OCI-LY1 (cell line): ENCODE results near the gene MICB.

Source experiments
- H2AFZ ChIP-seq: fragments of 200-600 bp; sonication (generic), shearing (Covaris generic); 2 replicates; pipeline ENCODE4 v1.6.0; 2014; ENCODE audit warnings: antibody characterized with exemption, mild to moderate bottlenecking, low read length
- H3F3A ChIP-seq: fragments of 200-600 bp; sonication (generic), shearing (Covaris generic); 2 replicates; pipeline ENCODE4 v1.6.0; 2014; ENCODE audit warnings: mild to moderate bottlenecking, antibody characterized with exemption, low read length, moderate library complexity; ENCODE audit not compliant: insufficient read depth
- H3K27ac ChIP-seq: fragments of 200-600 bp; sonication (generic); 2 replicates; pipeline ENCODE4 v1.5.1; 2014; ENCODE audit warnings: low read length, mixed run types, mild to moderate bottlenecking, low read depth; ENCODE audit not compliant: poor library complexity, severe bottlenecking
- H3K27me3 ChIP-seq: fragments of 200-600 bp; sonication (generic); 2 replicates; pipeline ENCODE4 v1.6.0; 2014; ENCODE audit warnings: antibody characterized with exemption, mild to moderate bottlenecking, low read length, moderate library complexity; ENCODE audit not compliant: insufficient read depth
- H3K36me3 ChIP-seq: fragments of 200-600 bp; sonication (generic); 2 replicates; pipeline ENCODE4 v1.6.1; 2014; ENCODE audit warnings: mild to moderate bottlenecking, antibody characterized with exemption, low read length, moderate library complexity, mixed read lengths; ENCODE audit not compliant: insufficient read depth
- H3K4me1 ChIP-seq: fragments of 200-600 bp; sonication (generic); 2 replicates; pipeline ENCODE4 v1.5.1; 2014; ENCODE audit warnings: mild to moderate bottlenecking, low read length, moderate library complexity; ENCODE audit not compliant: insufficient read depth, severe bottlenecking
- H3K4me2 ChIP-seq: fragments of 200-600 bp; sonication (generic), shearing (Covaris generic); 2 replicates; pipeline ENCODE4 v1.6.1; 2014; ENCODE audit warnings: low read length
- H3K4me3 ChIP-seq: fragments of 200-600 bp; sonication (generic); 2 replicates; pipeline ENCODE4 v1.5.1; 2014; ENCODE audit warnings: low read length, low read depth, mild to moderate bottlenecking, mixed read lengths; ENCODE audit not compliant: poor library complexity, severe bottlenecking
- H3K79me2 ChIP-seq: fragments of 200-600 bp; shearing (Covaris generic); 2 replicates; pipeline ENCODE4 v1.6.1; 2016; ENCODE audit warnings: mixed run types, low read length, mixed read lengths; ENCODE audit not compliant: insufficient read depth
- H3K9ac ChIP-seq: fragments of 200-600 bp; sonication (generic), shearing (Covaris generic); 2 replicates; pipeline ENCODE4 v1.6.1; 2014; ENCODE audit warnings: mild to moderate bottlenecking, low read length, mixed read lengths
- H3K9me2 ChIP-seq: fragments of 200-600 bp; sonication (generic), shearing (Covaris generic); 2 replicates; pipeline ENCODE4 v1.6.1; 2014; ENCODE audit warnings: low read depth, mild to moderate bottlenecking, low read length, mixed read lengths
- H3K9me3 ChIP-seq: fragments of 200-600 bp; shearing (Covaris generic); 2 replicates; pipeline ENCODE4 v1.6.1; 2014; ENCODE audit warnings: low read length, mixed read lengths
- H4K20me1 ChIP-seq: fragments of 200-600 bp; sonication (generic), shearing (Covaris generic); 2 replicates; pipeline ENCODE4 v1.6.0; 2016; ENCODE audit warnings: mild to moderate bottlenecking, low read length; ENCODE audit not compliant: insufficient read depth
- EZH2 ChIP-seq: fragments of 200-600 bp; sonication (generic), shearing (Covaris generic); IDR thresholded peaks from 2 replicates; pipeline ENCODE4 v1.8.0; 2017; ENCODE audit warnings: borderline replicate concordance, mixed run types, mild to moderate bottlenecking, antibody characterized with exemption, low read length, moderate library complexity, mixed read lengths
- TF ChIP-seq, protein P1 (sequence below): fragments of 200-600 bp; sonication (generic), shearing (Covaris generic); IDR thresholded peaks from 2 replicates; pipeline ENCODE4 v1.5.1; 2017; ENCODE audit warnings: mild to moderate bottlenecking, antibody characterized with exemption, low read length, moderate library complexity, mixed read lengths

Gene MICB

DNA sequence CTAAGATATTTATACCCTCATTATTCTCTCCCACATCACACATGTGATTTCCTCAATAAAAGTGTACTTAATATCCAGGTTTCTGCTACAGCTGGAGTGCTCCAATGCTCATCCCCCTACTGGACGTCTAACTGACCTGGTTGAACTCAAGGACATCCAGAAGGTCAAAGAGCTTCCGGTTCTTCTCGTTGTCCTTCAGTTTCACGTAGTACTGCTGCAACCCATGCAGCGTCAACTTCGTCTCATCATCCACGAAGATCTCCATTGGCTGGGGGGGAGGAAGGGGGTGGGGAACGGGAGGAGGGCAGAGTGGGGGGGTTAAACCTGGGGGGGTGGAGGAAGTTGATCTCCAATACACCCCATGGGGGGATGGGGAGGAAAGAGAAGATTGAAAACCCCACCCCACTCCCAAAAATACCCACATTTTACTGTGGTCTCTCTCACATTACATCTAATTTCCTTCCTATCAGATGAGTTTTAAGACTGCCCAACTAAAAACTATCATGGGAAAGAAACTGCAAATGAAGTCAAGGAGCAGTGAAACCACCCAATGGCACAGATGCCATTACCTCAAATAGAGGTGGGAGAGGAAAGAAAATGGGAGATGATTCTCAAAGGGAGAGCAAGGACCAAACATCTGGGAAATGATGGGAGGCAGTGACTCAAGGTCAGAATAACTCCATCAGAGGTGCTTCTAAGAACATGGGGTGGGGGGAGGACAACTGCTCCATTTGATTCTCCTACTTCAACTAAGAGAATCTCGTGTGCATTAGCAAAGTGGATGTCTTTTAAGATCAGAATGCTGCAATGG, 34.9 kb downstream of the MICB start:
- H3K9me2 ChIP-seq = no peaks in the 10 kb centered on the region
- TF ChIP-seq, protein P1, sequence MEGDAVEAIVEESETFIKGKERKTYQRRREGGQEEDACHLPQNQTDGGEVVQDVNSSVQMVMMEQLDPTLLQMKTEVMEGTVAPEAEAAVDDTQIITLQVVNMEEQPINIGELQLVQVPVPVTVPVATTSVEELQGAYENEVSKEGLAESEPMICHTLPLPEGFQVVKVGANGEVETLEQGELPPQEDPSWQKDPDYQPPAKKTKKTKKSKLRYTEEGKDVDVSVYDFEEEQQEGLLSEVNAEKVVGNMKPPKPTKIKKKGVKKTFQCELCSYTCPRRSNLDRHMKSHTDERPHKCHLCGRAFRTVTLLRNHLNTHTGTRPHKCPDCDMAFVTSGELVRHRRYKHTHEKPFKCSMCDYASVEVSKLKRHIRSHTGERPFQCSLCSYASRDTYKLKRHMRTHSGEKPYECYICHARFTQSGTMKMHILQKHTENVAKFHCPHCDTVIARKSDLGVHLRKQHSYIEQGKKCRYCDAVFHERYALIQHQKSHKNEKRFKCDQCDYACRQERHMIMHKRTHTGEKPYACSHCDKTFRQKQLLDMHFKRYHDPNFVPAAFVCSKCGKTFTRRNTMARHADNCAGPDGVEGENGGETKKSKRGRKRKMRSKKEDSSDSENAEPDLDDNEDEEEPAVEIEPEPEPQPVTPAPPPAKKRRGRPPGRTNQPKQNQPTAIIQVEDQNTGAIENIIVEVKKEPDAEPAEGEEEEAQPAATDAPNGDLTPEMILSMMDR = no peak
- no peak for TF ChIP-seq EZH2
- H3F3A ChIP-seq = peaks cover 14% of the 10 kb centered on the region; the same call in 1 of the 2 replicates
- H3K4me3 ChIP-seq = no peak overlapping the region
- H3K9ac ChIP-seq = no peak overlapping the region
- H3K36me3 ChIP-seq = peaks cover 83% of the 10 kb centered on the region
- H3K4me2 ChIP-seq = no peak overlapping the region
- H3K9me3 ChIP-seq = no peaks in the 10 kb centered on the region
- no peaks in the 10 kb centered on the region for H3K27me3 ChIP-seq
- peak overlapping the region; percentile 22 for H3K27ac ChIP-seq
- no peak overlapping the region for H2AFZ ChIP-seq
- H4K20me1 ChIP-seq = no peaks in the 10 kb centered on the region
- peaks cover 4% of the 10 kb centered on the region for H3K4me1 ChIP-seq
- H3K79me2 ChIP-seq = no peaks in the 10 kb centered on the region

GRCh38 chr6:31533455-31533841, 35.5 kb downstream of the MICB start:
- H2AFZ ChIP-seq = no peak overlapping the region
- no peaks in the 10 kb centered on the region for H4K20me1 ChIP-seq
- H3K9me2 ChIP-seq = no peaks in the 10 kb centered on the region
- peaks cover 5% of the 10 kb centered on the region for H3K4me1 ChIP-seq
- no peak for TF ChIP-seq EZH2
- TF ChIP-seq, protein P1 = no peak
- H3K27me3 ChIP-seq = no peaks in the 10 kb centered on the region
- peaks cover 89% of the 10 kb centered on the region for H3K36me3 ChIP-seq
- H3K27ac ChIP-seq = no peak overlapping the region
- no peak overlapping the region for H3K4me3 ChIP-seq
- H3K4me2 ChIP-seq = no peak overlapping the region
- peaks cover 14% of the 10 kb centered on the region; the same call in 1 of the 2 replicates for H3F3A ChIP-seq
- peaks cover 6% of the 10 kb centered on the region for H3K79me2 ChIP-seq
- H3K9me3 ChIP-seq = no peaks in the 10 kb centered on the region
- H3K9ac ChIP-seq = no peak overlapping the region

DNA sequence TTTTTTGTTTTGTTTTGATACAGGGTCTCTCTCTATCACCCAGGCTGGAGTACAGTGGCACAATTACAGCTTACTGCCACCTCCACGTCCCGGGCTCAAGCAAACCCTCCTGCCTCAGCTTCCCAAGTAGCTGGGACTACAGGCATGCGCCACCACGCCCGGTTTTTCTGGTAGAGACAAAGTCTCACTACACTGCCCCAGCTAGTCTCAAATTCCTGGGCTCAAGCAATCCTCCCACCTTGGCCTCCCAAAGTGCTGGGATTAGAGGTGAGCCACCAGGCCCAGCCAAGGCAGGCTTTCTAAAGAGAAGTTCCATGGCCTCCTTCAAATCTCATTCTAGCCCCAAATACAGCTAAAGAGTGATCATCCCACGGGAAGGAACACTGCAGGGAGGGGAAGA, 36.1 kb downstream of the MICB start:
- Histone ChIP-seq H3K9me2 (no peaks in the 10 kb centered on the region), H3K4me2 (no peak overlapping the region), H3K9ac (no peak overlapping the region), H4K20me1 (no peaks in the 10 kb centered on the region), H3K36me3 (peaks cover 95% of the 10 kb centered on the region), H3K4me1 (peaks cover 10% of the 10 kb centered on the region), H3K9me3 (no peaks in the 10 kb centered on the region), H3F3A (peaks cover 14% of the 10 kb centered on the region; the same call in 1 of the 2 replicates), H2AFZ (no peak overlapping the region), H3K27me3 (no peaks in the 10 kb centered on the region), H3K79me2 (peaks cover 11% of the 10 kb centered on the region), H3K27ac (no peak overlapping the region), H3K4me3 (no peak overlapping the region)
- no peak for TF ChIP-seq EZH2
- TF ChIP-seq, protein P1 = no peak
